H1 (cell line): ENCODE results near the gene GBA2. TPM values are rescaled to one million over a fixed set of nuclear protein-coding genes. Genes with fewer than 3 reads are reported as not detected.

Experiments
- ASH2L ChIP-seq: fragments of 200-600, 300-600 bp; sonication (generic); IDR thresholded peaks from one replicate; pipeline ENCODE4 v1.7.1; 2017; ENCODE audit warnings: low read length
- BACH1 ChIP-seq: IDR thresholded peaks from 2 replicates; pipeline ENCODE4 v1.6.1; 2012; ENCODE audit warnings: low read length, improper control_type of control experiment
- BCL11A ChIP-seq, 2 experiments: IDR thresholded peaks; one replicate each; pipeline ENCODE4 v1.6.1; 2011; ENCODE audit warnings: low read depth in 2 of 2, low read length in 2 of 2, mild to moderate bottlenecking in 2 of 2
- CHD7 ChIP-seq: fragments of 300-600 bp; sonication (generic); IDR thresholded peaks from 2 replicates; pipeline ENCODE4 v1.7.1; 2012; ENCODE audit warnings: low read length, moderate library complexity, mild to moderate bottlenecking, inconsistent platforms; ENCODE audit not compliant: insufficient replicate concordance
- EZH2 ChIP-seq: fragments of 200-600 bp; sonication (generic); IDR thresholded peaks from 2 replicates; pipeline ENCODE4 v1.7.1; 2012; ENCODE audit warnings: low read depth, mild to moderate bottlenecking, moderate library complexity, low read length, inconsistent platforms; ENCODE audit not compliant: severe bottlenecking
- KDM4A ChIP-seq: IDR thresholded peaks from one replicate; pipeline ENCODE4 v1.7.1; 2012; ENCODE audit warnings: low read depth, mild to moderate bottlenecking, moderate library complexity, low read length, inconsistent platforms; ENCODE audit not compliant: severe bottlenecking
- KDM5A ChIP-seq: fragments of 200-600 bp; IDR thresholded peaks from 2 replicates; pipeline ENCODE4 v1.7.1; 2012; ENCODE audit warnings: mild to moderate bottlenecking, low read length, inconsistent platforms, mixed read lengths
- NANOG ChIP-seq: IDR thresholded peaks from 2 replicates; pipeline ENCODE4 v1.6.1; 2011; ENCODE audit warnings: low read length, low read depth, mild to moderate bottlenecking, inconsistent platforms; ENCODE audit not compliant: insufficient read depth, poor library complexity, severe bottlenecking
- RBBP5 ChIP-seq: IDR thresholded peaks from 2 replicates; pipeline ENCODE4 v1.7.1; 2012; ENCODE audit warnings: low read depth, mild to moderate bottlenecking, inconsistent platforms, low read length, moderate library complexity, borderline replicate concordance
- RFX5 ChIP-seq: IDR thresholded peaks from 2 replicates; pipeline ENCODE4 v1.6.1; 2011; ENCODE audit warnings: low read depth, low read length, improper control_type of control experiment, borderline replicate concordance
- SIX5 ChIP-seq: IDR thresholded peaks from 2 replicates; pipeline ENCODE4 v1.6.1; 2011; ENCODE audit warnings: mild to moderate bottlenecking, low read depth, low read length
- TBP ChIP-seq: IDR thresholded peaks from 2 replicates; pipeline ENCODE4 v1.6.1; 2011; ENCODE audit warnings: low read depth, low read length, improper control_type of control experiment
- polyA plus RNA-seq, 7 experiments: library from polyadenylated mRNA; depleted of rRNA in 3 of 7; stranded (reverse) in 5 of 7; unstranded in 2 of 7; fragments of >200 nt in 5 of 7; fragments of 200-250 nt in 2 of 7; gene quantifications; 1 replicate in 5 of 7; 2 replicates in 1 of 7; 4 replicates in 1 of 7; pipeline versions ENCODE4 v1.2.1 to v1.2.3, GENCODE V29; 2011 to 2013; ENCODE audit warnings: missing spikeins in 2 of 7, mixed read lengths in 2 of 7
- total RNA-seq: library from RNA; stranded (reverse); fragmentation: NEBNext Ultra II Directional; extraction: Animal tissue kit (Norgen Biotek cat#: 25700); gene quantifications from 2 replicates; pipeline ENCODE4 v1.2.1, GENCODE V29; 2021

GBA2 gene
- total and polyA plus RNA-seq, 2 of the 8 experiments (the other 6 are each of a cell fraction or from before 2014, with no cell fraction given): 64.2 to 71.9 TPM

- no peak for TF ChIP-seq CHD7
- no peak for TF ChIP-seq SIX5
- TF ChIP-seq RFX5: no peak
- no peak for TF ChIP-seq EZH2
- TF ChIP-seq BCL11A (IDR thresholded peaks at IDR 0.05; ENCODE audit: low read depth in 2 of 2, low read length in 2 of 2): no peak
- no peak for TF ChIP-seq NANOG
- no peak for TF ChIP-seq KDM4A
- TF ChIP-seq KDM5A: no peak
- TF ChIP-seq RBBP5: no peak
- no peak for TF ChIP-seq TBP
- TF ChIP-seq BACH1: no peak
- TF ChIP-seq ASH2L: no peak
Observed at GRCh38 chr9:35698231-35698630, 50.8 kb downstream of the GBA2 start (continued).
